ENCODE data around the gene RASGRP3. TPM values are rescaled to one million over a fixed set of nuclear protein-coding genes. Genes with fewer than 3 reads are reported as not detected.

Gene RASGRP3
- polyA plus RNA-seq, 1 of the 3 experiments (the other 2 are of a cell fraction) = 72.5 TPM

- ChIA-PET CTCF (interaction anchor here (0.9 to 1.4 kb wide), 4 partner anchors 21 to 59 kb away, joined by 3 to 5 read pairs (median 3); partner anchors contain the start of gene RASGRP3), POLR2A (no interaction called here)
- H4K20me1 ChIP-seq (ENCODE audit: insufficient read depth) = no peaks in the 10 kb centered on the region
- DNase-seq = no peak
- no peak overlapping the region for H3K9ac ChIP-seq
- no peaks in the 10 kb centered on the region for H3K9me2 ChIP-seq
- no peaks in the 10 kb centered on the region; a peak in 1 of 4 replicates for H3K4me1 ChIP-seq (ENCODE audit: control insufficient read depth in 1 of 2, insufficient read depth in 2 of 2, low read depth in 1 of 2, low read length in 1 of 2)
- TF ChIP-seq TCF12 (IDR thresholded peaks at IDR 0.05) (peak; percentile 69), JUND (IDR thresholded peaks at IDR 0.05) (peak; percentile 24; the same call in 1 of the 2 replicates), GATA2 (CRISPR knock-in tag; IDR thresholded peaks at IDR 0.05) (no peak), NFIC (IDR thresholded peaks at IDR 0.05; ENCODE audit: borderline replicate concordance) (peak; percentile 70), PBX3 (IDR thresholded peaks at IDR 0.05) (peak; percentile 52; the same call in 1 of the 2 replicates)
- 73% methylated on average over 1 of the region's 1 CpG for WGBS (ENCODE audit: low lambda C conversion rate)
- no peak overlapping the region; the same call in 1 of the 2 replicates for H3K4me2 ChIP-seq
- no peak overlapping the region for H3K4me3 ChIP-seq (ENCODE audit: low read depth in 2 of 2, low read length in 1 of 2)
- H3F3A ChIP-seq (replicated peaks; ENCODE audit: insufficient read depth) = peaks cover 3% of the 10 kb centered on the region
- no peaks in the 10 kb centered on the region for H3K27me3 ChIP-seq (ENCODE audit: insufficient read depth)
- H3K9me3 ChIP-seq = no peaks in the 10 kb centered on the region
- peaks cover 0 to 2% of the 10 kb centered on the region in 2 experiments for H3K36me3 ChIP-seq (replicated peaks in 1 of 2; ENCODE audit: control insufficient read depth in 1 of 2, insufficient read depth in 2 of 2, low read length in 1 of 2)
- H3K27ac ChIP-seq (ENCODE audit: low read depth in 2 of 2, low read length in 1 of 2) = peak overlapping the region; percentile 39 to 48; a peak in 2 of 4 replicates
- H3K79me2 ChIP-seq (ENCODE audit: insufficient read depth) = no peaks in the 10 kb centered on the region
- no peak overlapping the region for H2AFZ ChIP-seq (ENCODE audit: low read depth)
These were observed 45.4 kb downstream of the RASGRP3 start for GRCh38 chr2:33521791-33522281.

GRCh38 chr2:33522576-33522975 is 46.1 kb downstream of the RASGRP3 start:
- H3K4me2 ChIP-seq = no peak overlapping the region; the same call in 1 of the 2 replicates

More at GRCh38 chr2:33522576-33522975, 46.1 kb downstream of the RASGRP3 start:
- H3K9me2 ChIP-seq = no peaks in the 10 kb centered on the region
- H3K9ac ChIP-seq = no peak overlapping the region
- H2AFZ ChIP-seq (ENCODE audit: low read depth) = no peak overlapping the region
- CTCF ChIA-PET = interaction anchor here (1.2 kb wide), 1 partner anchor 47 kb away, joined by 5 read pairs; the partner anchor contains the start of gene RASGRP3
- H3K9me3 ChIP-seq = no peaks in the 10 kb centered on the region
- WGBS (ENCODE audit: low lambda C conversion rate) = 47% methylated on average over 4 of the region's 4 CpGs
- H3K27ac ChIP-seq (ENCODE audit: low read depth in 2 of 2, low read length in 1 of 2) = peak overlapping the region; percentile 39 to 40; a peak in 2 of 4 replicates
- no peak for TF ChIP-seq EZH2phosphoT487 (IDR thresholded peaks at IDR 0.05; ENCODE audit: borderline replicate concordance, low read depth)
- TF ChIP-seq RXRA (IDR thresholded peaks at IDR 0.05; ENCODE audit: borderline replicate concordance, low read depth) = no peak
- TF ChIP-seq TAF1 (IDR thresholded peaks at IDR 0.05; ENCODE audit: borderline replicate concordance, low read depth, low read length) = no peak
- TF ChIP-seq GABPA (IDR thresholded peaks at IDR 0.05; ENCODE audit: low read depth) = no peak
- no peak for TF ChIP-seq CTCF (IDR thresholded peaks at IDR 0.05)
- no peak for TF ChIP-seq YY1 (IDR thresholded peaks at IDR 0.05; ENCODE audit: low read depth)
- no peak for TF ChIP-seq JUND (IDR thresholded peaks at IDR 0.05)
- no peak for TF ChIP-seq USF2 (IDR thresholded peaks at IDR 0.05; ENCODE audit: borderline replicate concordance, low read depth, low read length)
- TF ChIP-seq PBX3 (IDR thresholded peaks at IDR 0.05) = no peak
- no peak for TF ChIP-seq EP300 (IDR thresholded peaks at IDR 0.05; ENCODE audit: borderline replicate concordance in 1 of 2, low read depth in 1 of 2, low read length in 1 of 2)
- no peak for TF ChIP-seq FOXM1 (IDR thresholded peaks at IDR 0.05; ENCODE audit: low read depth)
- no peak for TF ChIP-seq MXI1 (IDR thresholded peaks at IDR 0.05; ENCODE audit: low read depth, low read length)
- H3K79me2 ChIP-seq (ENCODE audit: insufficient read depth) = no peaks in the 10 kb centered on the region
- POLR2A ChIA-PET = no interaction called here
- peaks cover 0 to 2% of the 10 kb centered on the region in 2 experiments for H3K36me3 ChIP-seq (replicated peaks in 1 of 2; ENCODE audit: control insufficient read depth in 1 of 2, insufficient read depth in 2 of 2, low read length in 1 of 2)
- H3K4me3 ChIP-seq (ENCODE audit: low read depth in 2 of 2, low read length in 1 of 2) = no peak overlapping the region
- H3K27me3 ChIP-seq (ENCODE audit: insufficient read depth) = no peaks in the 10 kb centered on the region
- no peaks in the 10 kb centered on the region; a peak in 1 of 4 replicates for H3K4me1 ChIP-seq (ENCODE audit: control insufficient read depth in 1 of 2, insufficient read depth in 2 of 2, low read depth in 1 of 2, low read length in 1 of 2)
- no peaks in the 10 kb centered on the region for H4K20me1 ChIP-seq (ENCODE audit: insufficient read depth)
- peaks cover 3% of the 10 kb centered on the region for H3F3A ChIP-seq (replicated peaks; ENCODE audit: insufficient read depth)
- DNase-seq = no peak

All from SK-N-SH (cell line).